LNCaP clone FGC (cell line): ENCODE results near the gene CDC5L.

ENCODE experiments used
- DNase-seq: peaks from one replicate; pipeline ENCODE4 v3.0.0-alpha.2; 2011; ENCODE audit warnings: low read depth
- H3K4me3 ChIP-seq: 2 replicates; pipeline ENCODE4 v1.5.1; 2011; ENCODE audit warnings: mild to moderate bottlenecking, low read depth, low read length, control low read depth
- CTCF ChIP-seq: IDR thresholded peaks from 2 replicates; pipeline ENCODE4 v1.5.1; 2012; ENCODE audit warnings: mild to moderate bottlenecking; ENCODE audit not compliant: control insufficient read depth, insufficient read depth; ENCODE audit errors: extremely low read depth

CDC5L gene

GRCh38 chr6:44375071-44375470 is 12.4 kb upstream of the CDC5L start:
- no peak for DNase-seq
- no peak for TF ChIP-seq CTCF
- H3K4me3 ChIP-seq: no peak overlapping the region

- DNase-seq: no peak
- no peak overlapping the region for H3K4me3 ChIP-seq
- TF ChIP-seq CTCF: no peak
Observed at GRCh38 chr6:44377484-44377883, 10.0 kb upstream of the CDC5L start.

GRCh38 chr6:44377971-44378370 is 9.5 kb upstream of the CDC5L start:
- no peak for DNase-seq
- H3K4me3 ChIP-seq: no peak overlapping the region
- no peak for TF ChIP-seq CTCF

- DNase-seq: no peak
- no peak for TF ChIP-seq CTCF
- H3K4me3 ChIP-seq: no peak overlapping the region
Observed at GRCh38 chr6:44381739-44382138, 5.8 kb upstream of the CDC5L start.

- no peak for TF ChIP-seq CTCF
- no peak for DNase-seq
- peak overlapping the region; percentile 85 for H3K4me3 ChIP-seq
Observed at GRCh38 chr6:44386364-44386928, 1.1 kb upstream of the CDC5L start.

GRCh38 chr6:44386929-44387345 is 569 bp upstream of the CDC5L start:
- no peak for TF ChIP-seq CTCF
- peak overlapping the region; percentile 85 for H3K4me3 ChIP-seq
- DNase-seq: no peak

- no peak for DNase-seq
- no peak for TF ChIP-seq CTCF
- peak overlapping the region; percentile 85 for H3K4me3 ChIP-seq
Observed at GRCh38 chr6:44388135-44388487, 605 bp downstream of the CDC5L start.
